NCI-H524 (cell line): ENCODE measurements around the gene BTC.
"Not testable (repeated sequence)": the region's sequence is repeated elsewhere in the genome, so short reads cannot be mapped to it uniquely, and the experiment has no call there.

Experiments used
- DNase-seq, 2 experiments: peaks; one replicate each; lab custom pipeline; 2025; lab: John Stamatoyannopoulos, UW

BTC gene

GRCh38 chr4:74794382-74795010, at the start of gene BTC:
Gene BTC, minus strand, starts transcription at chr4:74794523. Its CDS starts 198 bp downstream, at chr4:74794325.
- DNase-seq = peak; percentile 7 to 60

- DNase-seq = peak; percentile 17 to 65
Observed at GRCh38 chr4:74840936-74841509, 46.7 kb upstream of the BTC start.

DNA sequence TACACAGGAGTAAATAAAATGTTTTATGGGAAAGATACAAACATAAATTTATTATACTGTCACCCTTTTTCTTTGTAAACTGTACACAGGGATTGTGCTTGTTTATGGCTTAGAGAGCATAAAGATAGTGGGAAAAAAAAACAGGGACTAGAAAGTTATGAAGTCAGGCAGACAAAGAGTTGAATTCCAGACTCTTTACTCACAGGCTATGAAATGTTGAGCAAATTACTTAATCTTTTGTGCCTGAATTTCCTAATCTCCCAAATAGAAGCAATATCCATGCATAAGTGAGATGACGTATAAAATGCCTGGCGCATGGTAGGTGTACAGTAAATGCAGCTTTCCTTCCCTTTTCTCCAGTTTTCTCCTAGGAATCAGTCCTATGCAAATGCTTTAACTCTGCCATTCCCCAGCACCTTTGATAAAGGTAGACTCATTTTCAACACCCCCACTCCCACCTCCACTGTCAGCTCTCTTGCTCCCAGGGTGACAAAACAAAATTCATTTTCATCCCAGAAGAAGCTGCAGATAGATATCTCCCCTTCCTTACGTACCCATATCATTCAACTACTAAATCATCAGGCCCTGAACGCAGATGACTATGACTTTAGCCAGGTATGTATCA, 44.5 kb upstream of the BTC start:
- no peak for DNase-seq

DNA sequence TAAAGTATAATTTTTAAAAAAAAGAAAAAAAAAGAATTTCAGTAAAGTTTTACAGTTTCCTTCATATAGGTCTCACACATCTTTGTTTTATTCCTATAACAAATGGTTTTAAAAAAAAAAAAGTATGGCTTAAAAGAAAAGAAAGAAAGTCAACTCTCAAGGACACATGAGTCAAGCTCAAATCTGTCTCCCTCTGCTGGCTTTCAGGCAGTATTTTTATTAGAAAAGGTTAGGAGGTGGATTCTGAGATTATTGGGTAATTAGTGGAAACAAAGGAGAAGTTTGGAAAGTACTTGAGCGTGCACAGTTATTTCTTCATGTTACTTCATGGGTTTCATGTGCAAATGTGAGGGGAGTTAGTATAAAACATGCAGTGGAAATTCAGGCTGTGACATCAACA, 36.6 kb upstream of the BTC start:
- DNase-seq = no peak

- no peak for DNase-seq
Observed at GRCh38 chr4:74823194-74823593, 28.9 kb upstream of the BTC start.

DNA sequence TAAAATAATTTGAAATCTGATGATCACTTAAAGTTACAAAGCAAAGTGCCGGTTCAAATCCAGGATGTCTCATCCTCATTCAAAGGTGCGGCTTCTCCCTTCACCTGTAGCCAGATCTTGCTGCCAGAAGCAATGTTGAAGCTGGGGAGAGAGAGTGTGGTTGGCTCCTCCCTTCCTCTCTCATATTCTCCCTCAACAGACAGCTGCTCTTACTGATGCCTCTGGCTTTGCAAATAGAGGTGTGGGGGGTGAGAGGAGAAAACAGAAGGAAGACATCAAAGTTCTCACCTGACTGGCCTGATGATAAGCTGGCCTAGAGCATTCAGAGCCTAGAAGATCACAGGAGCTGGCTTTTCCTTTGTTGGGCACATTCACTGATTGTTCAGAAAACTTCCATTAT, 28.3 kb upstream of the BTC start:
- DNase-seq = no peak

DNA sequence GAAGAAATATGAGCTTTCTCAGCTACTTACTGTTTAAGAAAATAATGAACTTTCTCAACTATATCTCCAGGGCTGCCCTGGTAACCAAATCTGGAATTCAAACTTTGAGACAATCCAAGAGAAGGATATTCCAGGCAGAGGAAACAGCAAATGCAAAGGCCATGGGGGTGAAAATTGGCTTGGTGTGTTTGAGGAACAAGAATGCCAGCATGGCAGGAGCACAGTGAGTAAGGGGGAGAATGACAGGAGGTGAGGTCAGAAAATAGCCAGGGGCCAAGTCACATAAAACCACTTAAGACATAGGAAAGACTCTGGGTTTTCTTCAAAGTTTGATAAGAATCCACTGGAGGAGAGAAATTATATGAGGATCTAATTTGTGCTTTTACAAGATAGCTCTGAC, 27.2 kb upstream of the BTC start:
- DNase-seq = no peak

DNA sequence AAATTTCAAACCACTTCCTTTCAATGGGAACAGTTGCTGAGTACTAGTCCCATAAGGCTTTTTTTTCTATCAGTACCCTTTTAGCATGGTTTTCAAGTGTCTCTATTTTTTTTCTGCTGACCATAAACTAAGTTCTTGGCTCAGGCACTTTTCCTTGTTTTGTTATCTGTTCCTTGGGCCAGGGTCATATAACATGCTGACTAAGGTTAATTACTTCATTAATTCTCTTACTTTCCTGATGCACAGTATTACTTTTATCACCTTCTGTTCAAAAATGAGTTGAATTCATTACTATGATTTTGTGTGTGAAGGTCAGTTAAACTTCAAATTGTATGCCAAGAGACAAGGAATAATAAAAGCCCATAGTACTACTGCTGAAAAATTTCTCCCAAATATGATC, 19.7 kb upstream of the BTC start:
- DNase-seq = no peak

DNA sequence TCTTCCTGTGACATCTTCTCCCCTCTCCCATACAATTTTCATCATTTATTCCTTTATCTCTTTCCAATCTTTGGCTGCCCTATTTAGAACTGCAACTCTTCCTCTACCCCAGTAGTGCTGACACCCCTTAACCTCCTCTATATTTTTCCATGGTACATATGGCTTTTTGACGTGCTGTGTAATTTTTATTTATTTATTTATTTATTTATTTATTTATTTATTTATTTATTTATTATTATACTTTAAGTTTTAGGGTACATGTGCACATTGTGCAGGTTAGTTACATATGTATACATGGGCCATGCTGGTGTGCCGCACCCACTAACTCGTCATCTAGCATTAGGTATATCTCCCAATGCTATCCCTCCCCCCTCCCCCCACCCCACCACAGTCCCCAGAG, 17.7 kb upstream of the BTC start:
- DNase-seq = not testable (repeated sequence)

DNA sequence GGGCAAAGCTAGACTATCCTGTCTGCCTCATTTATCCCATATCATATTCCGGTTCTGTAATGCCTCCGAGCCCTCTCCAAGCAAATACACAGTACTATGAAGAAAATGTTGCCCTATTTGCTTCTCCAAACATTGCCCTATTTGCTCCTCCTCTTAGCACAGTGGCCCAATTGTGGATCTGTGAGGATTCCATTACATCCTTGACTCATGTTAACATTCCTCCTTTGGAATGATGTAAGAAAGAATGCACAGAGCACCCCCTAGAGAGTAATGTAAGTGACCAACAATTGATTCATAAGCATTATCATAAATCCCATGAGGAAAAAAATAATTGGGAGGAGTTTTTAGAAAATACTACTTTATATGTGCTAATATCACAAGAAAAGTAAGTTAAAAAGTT, 11.3 kb upstream of the BTC start:
- DNase-seq = peak in 1 of 2 experiments; percentile 0

- DNase-seq = no peak
Observed at GRCh38 chr4:74800310-74800709, 6.0 kb upstream of the BTC start.

DNA sequence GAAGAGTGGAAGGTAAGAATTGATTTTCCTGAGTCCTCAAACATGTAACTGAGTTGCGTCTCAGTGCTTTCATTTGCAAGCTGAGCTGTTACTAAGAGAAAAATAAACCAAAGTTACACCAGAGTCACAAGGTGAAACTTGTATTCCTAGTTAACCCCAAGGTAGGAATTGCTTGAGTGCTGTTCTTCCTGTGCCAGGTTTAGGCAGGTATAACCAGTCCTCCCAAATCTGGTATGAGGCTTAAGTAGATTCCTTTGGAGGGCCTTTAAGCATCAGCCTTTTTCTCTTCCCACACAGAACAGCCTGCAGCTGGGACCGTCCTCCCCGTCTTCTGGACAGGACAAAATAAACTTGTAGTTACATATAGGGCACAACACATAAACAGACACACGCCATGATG, 2.3 kb upstream of the BTC start:
- no peak for DNase-seq

GRCh38 chr4:74793757-74794381, 454 bp downstream of the BTC start:
- DNase-seq = peak; percentile 24 to 63

DNA sequence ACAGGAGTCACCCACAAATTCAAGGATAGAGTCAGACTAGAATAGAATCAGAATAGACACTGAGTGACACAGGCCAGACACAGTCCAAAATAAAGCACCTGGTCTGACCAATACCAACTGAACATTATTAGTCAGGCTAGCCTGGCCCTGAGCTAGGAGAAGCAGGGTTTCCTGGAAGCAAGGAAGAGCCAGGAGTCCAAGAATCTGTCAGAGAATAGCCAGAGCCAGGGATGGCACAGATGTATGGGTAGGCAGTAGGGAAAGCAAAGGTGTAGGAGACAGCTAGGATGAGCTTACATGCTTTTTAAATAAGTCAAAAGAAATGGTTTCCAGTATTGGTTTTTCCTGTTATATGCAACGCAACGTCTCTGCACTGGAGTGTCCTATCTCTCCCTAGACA, 3.7 kb downstream of the BTC start:
- DNase-seq = no peak

- DNase-seq = no peak
Observed at GRCh38 chr4:74789518-74789917, 4.8 kb downstream of the BTC start.

- no peak for DNase-seq
Observed at GRCh38 chr4:74777531-74777930, 16.8 kb downstream of the BTC start.

GRCh38 chr4:74772783-74773182, 21.5 kb downstream of the BTC start:
- DNase-seq = no peak

DNA sequence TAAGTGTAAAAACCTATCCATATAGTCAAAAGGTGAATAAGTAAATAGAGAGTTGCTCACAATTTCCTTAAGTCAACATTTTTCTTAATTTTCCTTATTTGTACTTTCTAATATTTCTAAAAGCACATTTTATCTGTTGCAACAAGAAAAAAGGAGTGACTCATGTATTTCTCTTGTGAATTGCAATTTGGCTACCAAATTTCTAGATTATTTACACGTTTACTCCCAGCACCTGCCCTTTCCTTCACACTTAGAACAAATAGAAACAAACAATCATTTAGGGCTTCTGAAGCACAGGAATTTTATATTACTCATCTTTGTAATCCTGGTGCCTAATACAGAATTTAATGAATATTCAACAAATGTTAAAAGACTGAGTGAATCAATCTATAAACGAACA, 22.2 kb downstream of the BTC start:
- DNase-seq = no peak

DNA sequence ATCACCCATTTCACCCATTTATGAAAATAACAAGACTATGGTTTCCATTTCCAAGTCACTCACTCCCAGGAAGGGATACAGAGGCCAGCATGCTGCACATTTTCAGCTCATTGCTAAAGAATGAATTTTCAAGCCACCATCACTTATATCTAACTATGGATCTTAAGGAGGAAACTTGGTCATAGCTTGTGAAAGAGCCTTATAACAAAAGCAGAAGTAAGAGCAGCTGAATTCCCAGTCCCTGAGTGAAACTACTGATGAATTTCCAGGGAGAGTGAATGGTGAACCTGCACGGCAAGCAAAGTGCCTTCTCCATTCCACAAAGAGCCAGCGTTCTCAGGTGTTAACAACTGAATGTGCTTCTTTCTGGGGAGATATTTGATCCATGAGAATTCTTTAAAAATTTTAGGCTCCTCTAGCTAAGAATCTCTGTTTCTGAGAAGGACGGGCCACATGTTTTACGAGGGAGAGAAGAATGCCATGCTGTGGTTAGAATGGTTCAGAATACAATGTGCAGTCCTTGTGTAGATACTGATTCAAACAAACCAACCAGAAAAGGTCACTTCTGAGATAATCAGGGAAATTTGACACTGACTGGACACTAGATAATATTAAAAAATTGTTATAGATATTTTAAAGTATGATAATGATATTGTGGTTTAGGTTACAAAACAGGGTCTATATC, 24.0 kb downstream of the BTC start:
- DNase-seq = no peak

DNA sequence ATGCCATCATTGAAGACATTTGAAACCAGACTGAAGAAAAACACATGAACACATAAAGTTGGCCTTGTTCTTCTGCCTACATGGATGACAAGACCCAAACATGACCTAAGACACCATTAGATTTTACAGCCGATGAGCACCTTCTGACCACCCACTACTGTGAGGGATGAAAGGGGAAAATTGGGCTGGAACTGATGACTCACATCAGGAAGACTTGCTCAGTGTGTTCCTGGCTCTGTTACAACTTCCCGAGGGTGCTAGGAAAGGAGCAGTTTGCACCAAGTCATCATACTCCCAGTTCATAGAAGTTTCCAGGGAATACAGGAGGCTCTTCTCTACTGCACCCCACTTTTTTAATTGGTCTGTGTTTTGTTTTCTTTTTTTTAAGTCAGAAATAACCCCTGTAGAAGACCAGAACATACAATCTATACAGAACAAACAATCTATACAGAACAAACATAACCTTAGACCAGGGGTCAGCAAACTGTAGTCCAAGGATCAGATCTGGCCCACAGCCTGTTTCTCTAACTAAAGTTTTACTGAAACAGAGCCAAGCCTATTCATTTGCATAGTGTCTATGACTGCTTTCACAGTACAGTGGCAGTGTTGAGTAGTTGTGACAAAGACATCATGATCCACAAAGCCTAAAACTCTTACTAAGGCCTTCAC, 25.3 kb downstream of the BTC start:
- no peak for DNase-seq

GRCh38 chr4:74764119-74764518, 30.2 kb downstream of the BTC start:
- DNase-seq = no peak

DNA sequence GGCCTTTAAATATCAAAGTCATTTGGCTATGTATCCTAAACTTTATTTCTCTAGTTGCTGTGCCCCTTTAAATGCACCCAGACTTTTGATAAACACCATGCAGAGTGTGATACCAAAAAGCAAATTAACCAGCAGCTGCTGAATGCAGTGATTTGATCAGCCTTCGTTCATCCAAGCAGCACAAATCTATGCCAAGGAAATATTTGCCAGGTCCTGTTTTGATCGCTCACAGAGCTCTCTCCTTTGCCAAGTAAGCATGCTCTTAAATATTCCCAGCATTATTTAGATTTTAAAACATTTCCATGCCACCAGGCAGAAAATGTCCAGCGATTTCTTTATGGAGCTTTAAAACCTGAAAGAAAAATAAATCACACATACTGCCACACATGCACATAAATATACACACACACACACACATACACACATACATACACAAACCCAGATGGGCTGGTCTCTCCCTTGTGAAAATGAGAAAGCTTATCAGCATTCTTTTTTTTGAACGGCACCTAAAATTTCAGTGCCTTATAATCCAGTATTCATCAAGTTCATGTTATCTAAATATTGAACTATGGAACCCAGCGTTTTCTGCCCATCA, 35.7 kb downstream of the BTC start:
- peak; percentile 7 to 28 for DNase-seq
